Measurements from ENCODE around the gene ANKRD31.

DNA sequence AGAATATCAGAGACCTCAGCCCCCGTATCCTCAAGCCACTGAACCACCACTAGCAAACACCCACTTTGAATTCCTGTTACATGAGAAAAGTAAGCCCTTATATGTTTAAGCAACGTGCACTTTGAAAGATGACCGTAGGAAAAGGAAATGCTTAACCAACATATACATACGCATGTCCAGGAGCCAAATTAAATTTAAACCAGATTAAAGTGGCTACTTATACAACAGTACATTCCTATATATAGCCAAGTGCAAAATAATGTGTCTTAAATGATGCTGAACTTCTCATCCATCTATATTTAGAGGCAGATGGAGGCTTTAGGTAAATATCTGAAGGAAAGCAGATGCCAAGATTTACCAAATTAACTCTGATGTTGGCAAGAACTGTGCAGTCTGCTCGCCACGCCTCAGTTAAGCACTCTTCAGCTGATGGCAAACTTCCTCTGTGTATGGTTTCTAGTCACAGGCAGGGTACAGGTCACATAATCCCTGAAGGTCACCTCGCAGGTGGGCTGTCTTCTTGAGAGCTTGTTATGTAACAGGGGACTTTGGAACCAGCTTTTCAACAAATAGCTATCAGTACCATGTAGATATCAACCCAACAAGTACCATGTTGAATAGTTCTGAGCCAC is 192.9 kb downstream of the ANKRD31 start:
- TF ChIP-seq, protein P1, sequence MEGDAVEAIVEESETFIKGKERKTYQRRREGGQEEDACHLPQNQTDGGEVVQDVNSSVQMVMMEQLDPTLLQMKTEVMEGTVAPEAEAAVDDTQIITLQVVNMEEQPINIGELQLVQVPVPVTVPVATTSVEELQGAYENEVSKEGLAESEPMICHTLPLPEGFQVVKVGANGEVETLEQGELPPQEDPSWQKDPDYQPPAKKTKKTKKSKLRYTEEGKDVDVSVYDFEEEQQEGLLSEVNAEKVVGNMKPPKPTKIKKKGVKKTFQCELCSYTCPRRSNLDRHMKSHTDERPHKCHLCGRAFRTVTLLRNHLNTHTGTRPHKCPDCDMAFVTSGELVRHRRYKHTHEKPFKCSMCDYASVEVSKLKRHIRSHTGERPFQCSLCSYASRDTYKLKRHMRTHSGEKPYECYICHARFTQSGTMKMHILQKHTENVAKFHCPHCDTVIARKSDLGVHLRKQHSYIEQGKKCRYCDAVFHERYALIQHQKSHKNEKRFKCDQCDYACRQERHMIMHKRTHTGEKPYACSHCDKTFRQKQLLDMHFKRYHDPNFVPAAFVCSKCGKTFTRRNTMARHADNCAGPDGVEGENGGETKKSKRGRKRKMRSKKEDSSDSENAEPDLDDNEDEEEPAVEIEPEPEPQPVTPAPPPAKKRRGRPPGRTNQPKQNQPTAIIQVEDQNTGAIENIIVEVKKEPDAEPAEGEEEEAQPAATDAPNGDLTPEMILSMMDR (IDR thresholded peaks at IDR 0.05; ENCODE audit: insufficient read depth, low read depth, low read length) = no peak
- TF ChIP-seq EZH2 (IDR thresholded peaks at IDR 0.05; ENCODE audit: insufficient read depth, low read length) = no peak

Measured in astrocyte (in vitro differentiated cells and primary cell).